HEK293 (cell line): ENCODE results near the gene ZNRF1.

ENCODE experiments used
- CTCF ChIA-PET: fragments of 350-600 bp; formaldehyde crosslinking; extraction: SDS; loops from one replicate; lab custom pipeline; 2021; ENCODE audit warnings: antibody characterized with exemption; lab: Yijun Ruan, JAX
- POLR2A ChIA-PET: fragments of 300-600 bp; formaldehyde crosslinking; extraction: SDS; loops from one replicate; lab custom pipeline; 2020; ENCODE audit warnings: antibody characterized with exemption, inconsistent platforms; lab: Yijun Ruan, JAX
- H3K27ac ChIP-seq: fragments of 200-500 bp; sonication (Bioruptor generic); 2 replicates; pipeline ENCODE4 v1.5.1; 2014; ENCODE audit warnings: low read depth, low read length, control low read depth, inconsistent platforms; ENCODE audit errors: extremely low read depth
- H3K36me3 ChIP-seq, 2 experiments: fragments of 200-500 bp in 1 of 2; sonication (Bioruptor generic) in 1 of 2; 1 replicate in 1 of 2; 2 replicates in 1 of 2; pipeline ENCODE4 v1.5.1; 2014 to 2017; ENCODE audit warnings: inconsistent platforms in 2 of 2, low read length in 2 of 2; ENCODE audit not compliant: control insufficient read depth in 2 of 2, insufficient read depth in 1 of 2
- H3K4me1 ChIP-seq: fragments of 200-500 bp; sonication (Bioruptor generic); 2 replicates; pipeline ENCODE4 v1.5.1; 2014; ENCODE audit warnings: mild to moderate bottlenecking, low read length, inconsistent platforms; ENCODE audit not compliant: control insufficient read depth, insufficient read depth
- H3K4me3 ChIP-seq: 2 replicates; pipeline ENCODE4 v1.5.1; 2011; ENCODE audit warnings: low read depth, mild to moderate bottlenecking, control low read depth, low read length, moderate library complexity
- H3K9me3 ChIP-seq: fragments of 200-500 bp; sonication (Bioruptor generic); 2 replicates; pipeline ENCODE4 v1.5.1; 2014; ENCODE audit warnings: low read depth, low read length, inconsistent platforms; ENCODE audit not compliant: control insufficient read depth, insufficient read depth
- GLI4 ChIP-seq: fragments of 450-650 bp; formaldehyde crosslinking; IDR thresholded peaks from 2 replicates; pipeline ENCODE4 v1.5.1; 2016; ENCODE audit warnings: missing biosample characterization, missing genetic modification characterization
- HOXD13 ChIP-seq: sonication (generic); formaldehyde crosslinking; IDR thresholded peaks from 2 replicates; pipeline ENCODE4 v1.8.0; 2022; ENCODE audit warnings: missing genetic modification reagents, borderline replicate concordance
- KLF17 ChIP-seq: fragments of 450-650 bp; formaldehyde crosslinking; IDR thresholded peaks from 2 replicates; pipeline ENCODE4 v1.5.1; 2016; ENCODE audit warnings: missing biosample characterization, missing genetic modification characterization
- KLF8 ChIP-seq: fragments of 450-650 bp; formaldehyde crosslinking; IDR thresholded peaks from 2 replicates; pipeline ENCODE4 v1.5.1; 2016; ENCODE audit warnings: missing biosample characterization, missing genetic modification characterization
- PRDM1 ChIP-seq: fragments of 450-650 bp; formaldehyde crosslinking; IDR thresholded peaks from 2 replicates; pipeline ENCODE4; 2016; ENCODE audit warnings: missing biosample characterization, missing genetic modification characterization
- YY2 ChIP-seq: fragments of 450-650 bp; formaldehyde crosslinking; IDR thresholded peaks from 2 replicates; pipeline ENCODE4 v1.5.1; 2016; ENCODE audit warnings: missing biosample characterization, missing genetic modification characterization
- ZBTB17 ChIP-seq: fragments of 450-650 bp; formaldehyde crosslinking; IDR thresholded peaks from 2 replicates; pipeline ENCODE4 v1.5.1; 2016; ENCODE audit warnings: missing biosample characterization, missing genetic modification characterization
- ZBTB20 ChIP-seq: fragments of 450-650 bp; formaldehyde crosslinking; IDR thresholded peaks from 2 replicates; pipeline ENCODE4 v1.5.1; 2016; ENCODE audit warnings: missing biosample characterization, missing genetic modification characterization
- ZNF133 ChIP-seq: fragments of 450-650 bp; formaldehyde crosslinking; IDR thresholded peaks from 2 replicates; pipeline ENCODE4 v1.5.1; 2016; ENCODE audit warnings: missing biosample characterization, missing genetic modification characterization
- ZNF174 ChIP-seq: fragments of 450-650 bp; formaldehyde crosslinking; IDR thresholded peaks from 2 replicates; pipeline ENCODE4 v1.5.0; 2017; ENCODE audit warnings: missing biosample characterization, mild to moderate bottlenecking, missing genetic modification characterization
- ZNF2 ChIP-seq: fragments of 450-650 bp; formaldehyde crosslinking; IDR thresholded peaks from 2 replicates; pipeline ENCODE4 v1.5.1; 2016; ENCODE audit warnings: missing biosample characterization, missing genetic modification characterization
- ZNF223 ChIP-seq: fragments of 450-650 bp; formaldehyde crosslinking; IDR thresholded peaks from 2 replicates; pipeline ENCODE4 v1.5.1; 2016; ENCODE audit warnings: missing biosample characterization, missing genetic modification characterization
- ZNF324 ChIP-seq: fragments of 450-650 bp; formaldehyde crosslinking; IDR thresholded peaks from 2 replicates; pipeline ENCODE4 v1.5.1; 2016; ENCODE audit warnings: missing biosample characterization, missing genetic modification characterization
- ZNF335 ChIP-seq: fragments of 450-650 bp; formaldehyde crosslinking; conservative IDR thresholded peaks from 2 replicates; pipeline ENCODE4 v1.5.1; 2016; ENCODE audit warnings: missing biosample characterization, missing genetic modification characterization
- ZNF341 ChIP-seq: fragments of 450-650 bp; formaldehyde crosslinking; IDR thresholded peaks from 2 replicates; pipeline ENCODE4; 2016; ENCODE audit warnings: low read depth, missing biosample characterization, missing genetic modification characterization
- ZNF391 ChIP-seq: fragments of 450-650 bp; formaldehyde crosslinking; IDR thresholded peaks from 2 replicates; pipeline ENCODE4 v1.5.1; 2016; ENCODE audit warnings: low read depth, missing biosample characterization, missing genetic modification characterization, borderline replicate concordance
- ZNF521 ChIP-seq: fragments of 450-650 bp; formaldehyde crosslinking; IDR thresholded peaks from 2 replicates; pipeline ENCODE4 v1.5.1; 2017; ENCODE audit warnings: missing biosample characterization, mild to moderate bottlenecking, missing genetic modification characterization
- ZNF529 ChIP-seq: fragments of 450-650 bp; formaldehyde crosslinking; IDR thresholded peaks from 2 replicates; pipeline ENCODE4 v1.5.1; 2017; ENCODE audit warnings: missing genetic modification characterization, missing biosample characterization; ENCODE audit not compliant: insufficient replicate concordance
- ZNF621 ChIP-seq: fragments of 450-650 bp; formaldehyde crosslinking; IDR thresholded peaks from 2 replicates; pipeline ENCODE4 v1.5.1; 2017; ENCODE audit warnings: missing biosample characterization, missing genetic modification characterization
- ZNF624 ChIP-seq: fragments of 450-650 bp; formaldehyde crosslinking; IDR thresholded peaks from 2 replicates; pipeline ENCODE4 v1.5.1; 2017; ENCODE audit warnings: missing biosample characterization, missing genetic modification characterization
- ZNF670 ChIP-seq: fragments of 450-650 bp; formaldehyde crosslinking; IDR thresholded peaks from 2 replicates; pipeline ENCODE4 v1.5.1; 2016; ENCODE audit warnings: missing biosample characterization, missing genetic modification characterization, low read depth
- ZNF768 ChIP-seq: fragments of 450-650 bp; formaldehyde crosslinking; IDR thresholded peaks from 2 replicates; pipeline ENCODE4 v1.5.1; 2018; ENCODE audit warnings: missing biosample characterization, mild to moderate bottlenecking, missing genetic modification characterization
- ZNF785 ChIP-seq: fragments of 450-650 bp; formaldehyde crosslinking; IDR thresholded peaks from 2 replicates; pipeline ENCODE4 v1.5.1; 2016; ENCODE audit warnings: missing biosample characterization, missing genetic modification characterization
- ZXDB ChIP-seq: fragments of 450-650 bp; formaldehyde crosslinking; IDR thresholded peaks from 2 replicates; pipeline ENCODE4 v1.5.1; 2016; ENCODE audit warnings: missing biosample characterization, missing genetic modification characterization
- TF ChIP-seq, protein P1 (sequence below): fragments of 450-650 bp; formaldehyde crosslinking; IDR thresholded peaks from 2 replicates; pipeline ENCODE4 v1.5.1; 2016; ENCODE audit warnings: missing biosample characterization, missing genetic modification characterization
- TF ChIP-seq, protein P2 (sequence below): fragments of 450-650 bp; formaldehyde crosslinking; IDR thresholded peaks from 2 replicates; pipeline ENCODE4 v1.5.1; 2017; ENCODE audit warnings: missing biosample characterization, missing genetic modification characterization

The ZNRF1 gene

GRCh38 chr16:75074920-75075687, 76.3 kb downstream of the ZNRF1 start:
- no peak overlapping the region for H3K4me3 ChIP-seq
- TF ChIP-seq ZNF133 (tag by site-specific recombination) (no peak), ZXDB (tag by site-specific recombination) (no peak), ZNF670 (tag by site-specific recombination) (no peak), ZNF335 (tag by site-specific recombination) (no peak), ZNF768 (tag by site-specific recombination) (no peak), ZNF391 (no peak), KLF17 (tag by site-specific recombination) (no peak), YY2 (tag by site-specific recombination) (no peak), KLF8 (tag by site-specific recombination) (no peak), ZNF174 (tag by site-specific recombination) (no peak), GLI4 (no peak), ZNF2 (tag by site-specific recombination) (no peak), ZBTB20 (tag by site-specific recombination) (no peak), ZNF521 (tag by site-specific recombination) (no peak), ZBTB17 (tag by site-specific recombination) (no peak), ZNF529 (tag by site-specific recombination) (no peak), ZNF621 (tag by site-specific recombination) (no peak)
- TF ChIP-seq, protein P1, sequence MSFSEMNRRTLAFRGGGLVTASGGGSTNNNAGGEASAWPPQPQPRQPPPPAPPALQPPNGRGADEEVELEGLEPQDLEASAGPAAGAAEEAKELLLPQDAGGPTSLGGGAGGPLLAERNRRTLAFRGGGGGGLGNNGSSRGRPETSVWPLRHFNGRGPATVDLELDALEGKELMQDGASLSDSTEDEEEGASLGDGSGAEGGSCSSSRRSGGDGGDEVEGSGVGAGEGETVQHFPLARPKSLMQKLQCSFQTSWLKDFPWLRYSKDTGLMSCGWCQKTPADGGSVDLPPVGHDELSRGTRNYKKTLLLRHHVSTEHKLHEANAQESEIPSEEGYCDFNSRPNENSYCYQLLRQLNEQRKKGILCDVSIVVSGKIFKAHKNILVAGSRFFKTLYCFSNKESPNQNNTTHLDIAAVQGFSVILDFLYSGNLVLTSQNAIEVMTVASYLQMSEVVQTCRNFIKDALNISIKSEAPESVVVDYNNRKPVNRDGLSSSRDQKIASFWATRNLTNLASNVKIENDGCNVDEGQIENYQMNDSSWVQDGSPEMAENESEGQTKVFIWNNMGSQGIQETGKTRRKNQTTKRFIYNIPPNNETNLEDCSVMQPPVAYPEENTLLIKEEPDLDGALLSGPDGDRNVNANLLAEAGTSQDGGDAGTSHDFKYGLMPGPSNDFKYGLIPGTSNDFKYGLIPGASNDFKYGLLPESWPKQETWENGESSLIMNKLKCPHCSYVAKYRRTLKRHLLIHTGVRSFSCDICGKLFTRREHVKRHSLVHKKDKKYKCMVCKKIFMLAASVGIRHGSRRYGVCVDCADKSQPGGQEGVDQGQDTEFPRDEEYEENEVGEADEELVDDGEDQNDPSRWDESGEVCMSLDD (tag by site-specific recombination): no peak
- TF ChIP-seq, protein P2, sequence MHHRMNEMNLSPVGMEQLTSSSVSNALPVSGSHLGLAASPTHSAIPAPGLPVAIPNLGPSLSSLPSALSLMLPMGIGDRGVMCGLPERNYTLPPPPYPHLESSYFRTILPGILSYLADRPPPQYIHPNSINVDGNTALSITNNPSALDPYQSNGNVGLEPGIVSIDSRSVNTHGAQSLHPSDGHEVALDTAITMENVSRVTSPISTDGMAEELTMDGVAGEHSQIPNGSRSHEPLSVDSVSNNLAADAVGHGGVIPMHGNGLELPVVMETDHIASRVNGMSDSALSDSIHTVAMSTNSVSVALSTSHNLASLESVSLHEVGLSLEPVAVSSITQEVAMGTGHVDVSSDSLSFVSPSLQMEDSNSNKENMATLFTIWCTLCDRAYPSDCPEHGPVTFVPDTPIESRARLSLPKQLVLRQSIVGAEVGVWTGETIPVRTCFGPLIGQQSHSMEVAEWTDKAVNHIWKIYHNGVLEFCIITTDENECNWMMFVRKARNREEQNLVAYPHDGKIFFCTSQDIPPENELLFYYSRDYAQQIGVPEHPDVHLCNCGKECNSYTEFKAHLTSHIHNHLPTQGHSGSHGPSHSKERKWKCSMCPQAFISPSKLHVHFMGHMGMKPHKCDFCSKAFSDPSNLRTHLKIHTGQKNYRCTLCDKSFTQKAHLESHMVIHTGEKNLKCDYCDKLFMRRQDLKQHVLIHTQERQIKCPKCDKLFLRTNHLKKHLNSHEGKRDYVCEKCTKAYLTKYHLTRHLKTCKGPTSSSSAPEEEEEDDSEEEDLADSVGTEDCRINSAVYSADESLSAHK: no peak
- TF ChIP-seq, all 188 proteins: peak for 0
- Histone ChIP-seq H3K9me3 (no peaks in the 10 kb centered on the region), H3K36me3 (no peaks in the 10 kb centered on the region), H3K27ac (no peak overlapping the region), H3K4me1 (no peaks in the 10 kb centered on the region)
- ChIA-PET CTCF (interaction anchor here (1.4 kb wide), 1 partner anchor 37 kb away, joined by 6 read pairs; no protein-coding TSS in a partner anchor), POLR2A (no interaction called here)

GRCh38 chr16:75075688-75076268, 77.0 kb downstream of the ZNRF1 start:
- ChIA-PET CTCF (interaction anchor here (0.7 to 1.4 kb wide), 2 partner anchors 36 to 365 kb away, joined by 3 to 6 read pairs; no protein-coding TSS in a partner anchor), POLR2A (no interaction called here)
- no peak overlapping the region for H3K27ac ChIP-seq
- no peaks in the 10 kb centered on the region for H3K36me3 ChIP-seq
- no peak overlapping the region for H3K4me3 ChIP-seq
- no peaks in the 10 kb centered on the region for H3K9me3 ChIP-seq
- H3K4me1 ChIP-seq: no peaks in the 10 kb centered on the region; the same call in 1 of the 2 replicates
- TF ChIP-seq ZNF324 (no peak), ZNF785 (tag by site-specific recombination) (no peak), HOXD13 (CRISPR knock-in tag) (no peak), ZNF341 (tag by site-specific recombination) (no peak), ZNF624 (tag by site-specific recombination) (no peak), PRDM1 (no peak), ZNF2 (tag by site-specific recombination) (no peak), ZNF223 (no peak)
